LNCaP clone FGC (cell line): ENCODE measurements around the gene PBLD.
"Not testable (repeated sequence)": the region's sequence is repeated elsewhere in the genome, so short reads cannot be mapped to it uniquely, and the experiment has no call there.

Experiments
- DNase-seq: peaks from one replicate; pipeline ENCODE4 v3.0.0-alpha.2; 2011; ENCODE audit warnings: low read depth
- H3K4me3 ChIP-seq: 2 replicates; pipeline ENCODE4 v1.5.1; 2011; ENCODE audit warnings: mild to moderate bottlenecking, low read depth, low read length, control low read depth
- TF ChIP-seq, protein P1 (sequence below): IDR thresholded peaks from 2 replicates; pipeline ENCODE4 v1.5.1; 2012; ENCODE audit warnings: mild to moderate bottlenecking; ENCODE audit not compliant: control insufficient read depth, insufficient read depth; ENCODE audit errors: extremely low read depth

The PBLD gene

DNA sequence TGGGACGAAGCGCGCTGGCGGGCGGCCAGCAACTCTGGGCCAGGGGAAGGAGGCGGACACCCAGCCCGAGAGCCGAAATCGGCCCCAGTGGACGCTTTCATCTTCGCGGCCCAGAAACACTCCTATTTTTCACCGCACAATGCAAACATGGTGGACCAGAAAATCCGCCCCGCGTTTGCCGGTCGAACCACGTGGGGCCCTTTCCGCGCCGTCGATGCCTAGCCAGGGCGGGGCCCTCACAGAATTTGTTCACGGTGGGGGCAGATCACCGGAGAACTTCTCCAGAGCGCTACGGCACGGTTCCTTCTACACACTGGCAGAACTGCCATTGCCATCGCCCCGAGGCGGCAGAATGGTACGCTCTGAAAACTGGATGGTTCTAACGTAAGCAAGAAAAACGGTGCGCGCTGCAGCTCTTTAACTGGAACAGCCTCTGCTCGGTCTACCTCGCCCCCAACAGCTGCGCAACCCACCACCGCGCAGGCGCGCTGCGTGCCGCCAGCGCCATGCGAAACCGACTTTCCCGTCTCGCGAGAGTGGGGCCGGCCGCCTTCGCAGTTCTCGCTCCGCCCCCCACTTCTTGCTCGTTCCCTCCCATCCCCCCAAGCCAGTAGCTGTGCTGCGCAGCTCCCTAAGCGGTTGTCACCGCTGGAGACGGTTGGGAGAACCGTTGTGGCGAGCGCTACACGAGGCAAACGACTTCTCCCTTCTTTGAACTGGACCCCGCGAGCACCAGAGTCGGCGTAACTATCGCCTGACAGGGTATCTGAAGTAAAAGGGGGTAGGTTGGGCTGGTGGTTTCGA, 1.1 kb downstream of the PBLD start, which contains the start of gene HNRNPH3:
Gene HNRNPH3, plus strand, starts transcription at position 610 of the 804 bp plus-strand sequence. CDS start 5,158 bp downstream, outside the sequence.
- H3K4me3 ChIP-seq, result peak within 1 kb of the TSS; percentile 95
- TF ChIP-seq, protein P1, sequence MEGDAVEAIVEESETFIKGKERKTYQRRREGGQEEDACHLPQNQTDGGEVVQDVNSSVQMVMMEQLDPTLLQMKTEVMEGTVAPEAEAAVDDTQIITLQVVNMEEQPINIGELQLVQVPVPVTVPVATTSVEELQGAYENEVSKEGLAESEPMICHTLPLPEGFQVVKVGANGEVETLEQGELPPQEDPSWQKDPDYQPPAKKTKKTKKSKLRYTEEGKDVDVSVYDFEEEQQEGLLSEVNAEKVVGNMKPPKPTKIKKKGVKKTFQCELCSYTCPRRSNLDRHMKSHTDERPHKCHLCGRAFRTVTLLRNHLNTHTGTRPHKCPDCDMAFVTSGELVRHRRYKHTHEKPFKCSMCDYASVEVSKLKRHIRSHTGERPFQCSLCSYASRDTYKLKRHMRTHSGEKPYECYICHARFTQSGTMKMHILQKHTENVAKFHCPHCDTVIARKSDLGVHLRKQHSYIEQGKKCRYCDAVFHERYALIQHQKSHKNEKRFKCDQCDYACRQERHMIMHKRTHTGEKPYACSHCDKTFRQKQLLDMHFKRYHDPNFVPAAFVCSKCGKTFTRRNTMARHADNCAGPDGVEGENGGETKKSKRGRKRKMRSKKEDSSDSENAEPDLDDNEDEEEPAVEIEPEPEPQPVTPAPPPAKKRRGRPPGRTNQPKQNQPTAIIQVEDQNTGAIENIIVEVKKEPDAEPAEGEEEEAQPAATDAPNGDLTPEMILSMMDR, result no peak
- peak; percentile 85 for DNase-seq

DNA sequence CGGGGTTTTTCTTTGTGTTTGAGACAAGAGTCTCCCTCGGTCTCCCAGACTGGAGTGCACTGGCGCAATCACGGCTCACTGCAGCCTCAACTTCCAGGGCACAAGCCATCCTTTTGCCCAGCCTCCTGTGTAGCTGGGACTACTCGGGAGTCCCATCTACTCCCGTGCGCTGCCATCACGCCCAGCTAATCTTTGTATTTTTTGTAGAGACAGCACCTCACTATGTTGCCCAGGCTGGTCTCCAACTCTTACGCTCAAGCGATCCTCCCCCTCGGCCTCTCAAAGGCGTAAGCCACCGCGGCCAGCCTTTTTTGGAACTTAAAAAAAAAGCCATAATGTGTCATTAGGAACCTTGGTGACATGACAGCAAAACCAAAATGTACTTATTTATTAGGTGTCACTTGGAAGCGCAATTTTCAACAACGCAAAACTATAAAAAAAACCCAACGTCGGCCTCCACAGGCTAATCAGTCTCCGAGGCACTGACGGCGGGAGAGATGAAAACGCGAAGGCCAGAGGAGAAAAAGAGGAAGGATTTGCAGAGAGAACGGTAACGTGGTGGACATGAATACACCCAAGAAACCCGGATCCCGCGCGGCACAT, 1.8 kb downstream of the PBLD start:
- H3K4me3 ChIP-seq, result peak overlapping the region; percentile 95
- no peak for DNase-seq
- TF ChIP-seq, protein P1, result no peak

GRCh38 chr10:68329506-68329861, 3.2 kb downstream of the PBLD start:
- H3K4me3 ChIP-seq, result no peak overlapping the region
- TF ChIP-seq, protein P1, result no peak
- DNase-seq, result no peak

GRCh38 chr10:68327889-68328786, 4.6 kb downstream of the PBLD start:
- peak overlapping the region; percentile 12; the same call in 1 of the 2 replicates for H3K4me3 ChIP-seq
- TF ChIP-seq, protein P1, result no peak
- DNase-seq, result no peak

- H3K4me3 ChIP-seq, DNase-seq: not testable (repeated sequence)
These were observed 8.3 kb downstream of the PBLD start for GRCh38 chr10:68324396-68324795.

DNA sequence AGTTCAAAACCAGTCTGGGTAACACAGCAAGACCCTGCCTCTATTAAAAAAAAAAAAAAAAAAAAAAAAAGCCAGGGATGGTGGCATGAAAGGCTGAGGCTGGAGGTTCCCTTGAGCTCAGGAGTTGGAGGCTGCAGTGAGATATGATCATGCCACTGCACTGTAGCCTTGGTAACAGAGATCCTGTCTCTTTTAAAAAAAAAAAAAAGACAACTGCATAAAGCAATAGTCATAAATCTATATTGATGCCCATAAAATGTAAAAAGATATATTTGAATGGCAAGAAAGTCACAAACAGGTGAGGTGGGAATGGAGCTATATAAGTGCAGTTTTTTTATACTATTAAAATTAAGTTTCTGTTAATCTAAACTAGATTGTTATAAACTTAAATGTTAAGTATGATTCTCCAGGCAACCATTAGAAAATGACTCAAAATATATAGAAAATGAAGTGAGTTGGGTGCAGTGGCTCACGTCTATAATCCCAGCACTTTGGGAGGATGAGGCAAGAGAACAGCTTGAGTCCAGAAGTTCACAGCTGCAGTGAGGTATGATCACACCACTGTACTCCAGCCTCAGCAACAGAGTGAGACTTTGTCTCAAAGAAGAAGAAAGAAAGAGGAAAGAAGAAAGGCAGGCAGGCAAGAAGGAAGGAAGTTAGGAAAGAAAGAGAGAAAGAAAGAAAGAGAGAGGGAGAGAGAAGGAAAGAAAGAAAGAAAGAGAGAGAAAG, 14.2 kb downstream of the PBLD start:
- DNase-seq, result no peak
- no peak overlapping the region for H3K4me3 ChIP-seq
- TF ChIP-seq, protein P1, result no peak
